ENCODE results near the gene AOX1.
"Not testable (repeated sequence)": the region's sequence is repeated elsewhere in the genome, so short reads cannot be mapped to it uniquely, and the experiment has no call there.

Gene AOX1

GRCh38 chr2:200703926-200704637 is 118.3 kb downstream of the AOX1 start:
- no peak for DNase-seq

GRCh38 chr2:200705305-200706041 is 119.7 kb downstream of the AOX1 start:
- no peak for DNase-seq

GRCh38 chr2:200708943-200709342 is 123.1 kb downstream of the AOX1 start:
- DNase-seq = no peak

- DNase-seq = peak; percentile 86
Observed at GRCh38 chr2:200713003-200713703, 127.3 kb downstream of the AOX1 start.

GRCh38 chr2:200713704-200714064 is 127.9 kb downstream of the AOX1 start:
- no peak for DNase-seq

GRCh38 chr2:200715014-200715413 is 129.2 kb downstream of the AOX1 start:
- not testable (repeated sequence) for DNase-seq

GRCh38 chr2:200716386-200716785 is 130.6 kb downstream of the AOX1 start:
- DNase-seq = no peak

All from NCI-H1694 treated with DMSO at 0.1 percent for 48 hours (cell line).